Measurements from ENCODE around the gene KIF25.

KIF25 gene

GRCh38 chr6:168017629-168018028 is 20.2 kb downstream of the KIF25 start:
- DNase-seq (ENCODE audit: low read depth in 2 of 2): no peak

GRCh38 chr6:168018664-168019063 is 21.2 kb downstream of the KIF25 start:
- DNase-seq (ENCODE audit: low read depth in 2 of 2): no peak

GRCh38 chr6:168020242-168020641 is 22.8 kb downstream of the KIF25 start:
- no peak for DNase-seq (ENCODE audit: low read depth in 2 of 2)

GRCh38 chr6:168021581-168021980 is 24.1 kb downstream of the KIF25 start:
- no peak for DNase-seq (ENCODE audit: low read depth in 2 of 2)

- no peak for DNase-seq (ENCODE audit: low read depth in 2 of 2)
Measured at GRCh38 chr6:168022488-168023321, 25.2 kb downstream of the KIF25 start.

- DNase-seq (ENCODE audit: low read depth in 2 of 2): no peak
Measured at GRCh38 chr6:168024951-168025510, 27.6 kb downstream of the KIF25 start.

- DNase-seq (ENCODE audit: low read depth in 2 of 2): no peak
Measured at GRCh38 chr6:168025831-168026710, 28.6 kb downstream of the KIF25 start.

GRCh38 chr6:168026925-168027324 is 29.5 kb downstream of the KIF25 start:
- no peak for DNase-seq (ENCODE audit: low read depth in 2 of 2)

- no peak for DNase-seq (ENCODE audit: low read depth in 2 of 2)
Measured at GRCh38 chr6:168027521-168027920, 30.1 kb downstream of the KIF25 start.

- no peak for DNase-seq (ENCODE audit: low read depth in 2 of 2)
Measured at GRCh38 chr6:168028181-168028580, 30.7 kb downstream of the KIF25 start.

GRCh38 chr6:168029459-168030217 is 32.2 kb downstream of the KIF25 start:
- DNase-seq (ENCODE audit: low read depth in 2 of 2): no peak

- DNase-seq (ENCODE audit: low read depth in 2 of 2): no peak
Measured at GRCh38 chr6:168030218-168030746, 32.8 kb downstream of the KIF25 start.

GRCh38 chr6:168030908-168031307 is 33.4 kb downstream of the KIF25 start:
- DNase-seq (ENCODE audit: low read depth in 2 of 2): no peak

GRCh38 chr6:168031411-168031971 is 34.0 kb downstream of the KIF25 start:
- DNase-seq (ENCODE audit: low read depth in 2 of 2): no peak

GRCh38 chr6:168032005-168032760 is 34.7 kb downstream of the KIF25 start:
- no peak for DNase-seq (ENCODE audit: low read depth in 2 of 2)

GRCh38 chr6:168033791-168034190 is 36.3 kb downstream of the KIF25 start:
- DNase-seq (ENCODE audit: low read depth in 2 of 2): no peak

GRCh38 chr6:168034537-168034936 is 37.1 kb downstream of the KIF25 start:
- DNase-seq (ENCODE audit: low read depth in 2 of 2): no peak

- no peak for DNase-seq (ENCODE audit: low read depth in 2 of 2)
Measured at GRCh38 chr6:168035098-168035660, 37.7 kb downstream of the KIF25 start.

GRCh38 chr6:168035661-168036545 is 38.4 kb downstream of the KIF25 start:
- no peak for DNase-seq (ENCODE audit: low read depth in 2 of 2)

Measured in stimulated activated CD4-positive, alpha-beta T cell treated with anti-CD3 and anti-CD28 coated beads, Interleukin-4, amount 100 ng/mL, for 48 hours (primary cell).